GM21381 (cell line): ENCODE measurements around the gene RPLP2.

Experiments
- ATAC-seq: cut with Tn5 transposase; IDR thresholded peaks from one replicate; pipeline ENCODE4 v1.9.1; 2021; ENCODE audit warnings: mild to moderate bottlenecking, moderate library complexity; ENCODE audit not compliant: unreplicated experiment

The RPLP2 gene

GRCh38 chr11:802693-803466, 6.9 kb upstream of the RPLP2 start:
- ATAC-seq, result no peak

GRCh38 chr11:803467-803742, 6.4 kb upstream of the RPLP2 start:
- ATAC-seq, result no peak

GRCh38 chr11:803770-804598, 5.8 kb upstream of the RPLP2 start:
- no peak for ATAC-seq

DNA sequence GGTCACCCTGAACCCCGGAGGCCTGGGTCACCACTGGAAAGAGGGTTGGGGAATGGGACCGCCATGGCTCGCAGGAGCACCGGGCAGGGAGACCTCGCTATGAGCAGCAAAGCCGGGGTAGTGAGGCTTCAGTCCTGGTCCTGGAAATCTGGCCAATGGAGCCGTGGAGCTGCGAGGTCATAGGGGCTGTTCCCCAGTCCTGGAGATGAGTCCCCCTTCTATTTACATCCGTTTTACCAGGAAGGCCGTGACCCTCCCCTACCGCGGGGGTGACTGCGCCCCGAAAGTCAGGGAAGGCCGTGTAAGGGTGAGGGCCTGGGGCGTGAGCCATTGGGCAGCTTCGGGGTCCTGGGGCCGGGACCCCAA, 5.2 kb upstream of the RPLP2 start:
- ATAC-seq, result no peak

DNA sequence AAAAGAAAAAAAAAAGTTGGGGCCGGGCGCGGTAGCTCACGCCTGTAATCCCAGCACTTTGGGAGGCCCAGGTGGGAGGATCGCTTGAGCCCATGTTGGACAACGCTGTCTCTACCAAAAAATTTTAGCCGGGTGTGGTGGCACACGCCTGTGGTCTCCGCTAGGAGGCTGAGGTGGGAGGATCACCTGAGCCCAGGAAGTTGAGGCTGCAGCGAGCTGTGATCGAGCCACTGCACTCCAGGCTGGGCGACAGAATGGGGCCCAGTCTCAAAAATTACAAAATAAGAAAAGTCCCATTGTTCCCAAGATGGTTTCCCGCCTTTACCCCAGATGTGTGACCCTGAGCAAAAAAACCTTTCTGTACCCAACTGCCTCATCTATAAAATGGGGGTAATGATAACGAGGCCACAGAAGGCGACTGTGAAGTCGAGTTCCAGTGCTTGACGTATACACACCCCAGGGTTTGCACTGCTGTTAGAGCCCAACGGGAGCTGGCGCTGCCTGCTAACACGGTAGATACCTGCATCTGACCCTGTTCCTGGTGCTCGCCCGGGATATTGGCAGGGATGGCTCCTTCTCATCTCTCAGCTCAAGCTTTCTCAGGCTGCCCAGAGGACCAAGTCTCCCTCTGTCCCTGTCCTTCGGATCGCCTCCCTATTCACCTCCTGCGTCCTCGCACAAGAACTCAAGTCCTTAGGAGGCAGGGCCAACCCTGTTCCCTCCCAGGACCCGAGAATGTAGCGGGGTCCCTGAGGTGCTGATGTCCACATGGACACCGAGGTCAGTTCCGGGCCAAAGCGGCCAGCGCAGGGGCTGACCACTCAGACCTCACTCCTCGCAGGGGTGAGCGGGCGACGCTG, 1.1 kb upstream of the RPLP2 start:
- ATAC-seq, result no peak

- peak; percentile 12 for ATAC-seq
Observed at GRCh38 chr11:810040-810567, 337 bp downstream of the RPLP2 start.

- ATAC-seq, result no peak
Observed at GRCh38 chr11:811446-812245, 1.9 kb downstream of the RPLP2 start.

GRCh38 chr11:812390-812789, 2.6 kb downstream of the RPLP2 start:
- no peak for ATAC-seq

GRCh38 chr11:813072-813455, 3.3 kb downstream of the RPLP2 start:
- ATAC-seq, result no peak

DNA sequence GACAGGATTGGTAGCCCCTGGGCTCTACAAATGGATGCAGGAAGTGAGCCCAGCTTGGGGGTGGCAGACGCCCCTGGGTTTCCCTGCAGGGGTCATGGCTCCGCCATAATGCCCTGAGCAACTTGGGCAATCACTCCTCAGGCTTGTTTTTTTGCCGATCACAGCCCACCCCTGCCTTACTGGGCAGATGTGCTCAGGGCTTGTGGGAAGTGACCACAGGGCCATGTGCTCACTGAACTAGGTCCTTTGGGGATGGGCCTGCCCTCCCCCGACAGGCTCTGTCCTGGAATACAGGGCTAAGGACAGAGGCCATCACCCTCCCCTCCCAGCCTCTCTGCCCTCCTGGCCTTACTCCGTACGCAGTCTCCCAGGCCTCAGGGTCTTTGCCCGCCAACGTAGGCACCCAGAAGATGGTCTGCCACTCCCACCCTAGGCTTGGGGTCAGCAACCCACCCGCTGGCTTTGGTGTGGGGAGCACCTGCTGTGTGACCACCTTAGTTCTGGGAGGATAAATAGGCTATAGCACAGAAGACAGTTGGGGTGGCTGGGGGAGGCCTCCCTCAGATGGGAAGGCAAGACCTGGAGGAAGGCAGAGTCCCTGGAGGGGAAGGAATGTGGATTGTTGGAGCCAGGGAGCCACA, 3.8 kb downstream of the RPLP2 start:
- ATAC-seq, result no peak

GRCh38 chr11:815675-816432, 6.1 kb downstream of the RPLP2 start:
- ATAC-seq, result no peak

GRCh38 chr11:816433-816779, 6.6 kb downstream of the RPLP2 start:
- no peak for ATAC-seq

GRCh38 chr11:818396-819128, 8.8 kb downstream of the RPLP2 start, which contains the start of gene PNPLA2:
PNPLA2 (plus strand) TSS chr11:818914; CDS start chr11:819719, 805 bp downstream.
- no peak for ATAC-seq

DNA sequence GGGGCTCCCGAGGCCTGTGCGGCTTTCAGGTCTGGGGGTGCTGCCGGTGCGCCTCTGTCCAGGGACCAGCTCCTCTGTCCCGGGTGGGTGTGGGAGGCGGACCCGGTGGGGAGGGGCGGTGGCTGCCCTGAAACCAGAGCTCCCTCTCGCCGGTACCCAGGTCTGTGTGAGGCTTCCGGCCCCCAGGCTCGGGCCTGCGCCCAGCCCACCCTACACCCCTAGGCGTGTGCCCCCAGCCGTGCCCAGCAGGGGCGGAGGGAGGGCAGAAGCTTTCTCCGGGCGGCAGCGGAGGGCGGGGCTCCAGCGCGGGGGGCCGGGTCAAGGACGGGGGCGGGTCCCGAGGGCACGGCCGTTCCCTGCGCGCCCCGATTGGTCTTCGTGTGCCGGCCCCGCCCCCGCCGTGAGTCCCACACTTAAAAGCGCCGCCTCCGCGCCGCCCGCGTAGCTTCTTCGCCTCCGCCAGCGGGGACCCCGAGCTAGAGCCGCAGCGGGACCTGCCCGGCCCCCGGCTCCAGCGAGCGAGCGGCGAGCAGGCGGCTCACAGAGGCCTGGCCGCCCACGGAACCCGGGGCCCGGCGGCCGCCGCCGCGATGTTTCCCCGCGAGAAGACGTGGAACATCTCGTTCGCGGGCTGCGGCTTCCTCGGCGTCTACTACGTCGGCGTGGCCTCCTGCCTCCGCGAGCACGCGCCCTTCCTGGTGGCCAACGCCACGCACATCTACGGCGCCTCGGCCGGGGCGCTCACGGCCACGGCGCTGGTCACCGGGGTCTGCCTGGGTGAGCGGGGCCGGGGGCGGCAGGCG, 9.6 kb downstream of the RPLP2 start:
- peak; percentile 57 for ATAC-seq

DNA sequence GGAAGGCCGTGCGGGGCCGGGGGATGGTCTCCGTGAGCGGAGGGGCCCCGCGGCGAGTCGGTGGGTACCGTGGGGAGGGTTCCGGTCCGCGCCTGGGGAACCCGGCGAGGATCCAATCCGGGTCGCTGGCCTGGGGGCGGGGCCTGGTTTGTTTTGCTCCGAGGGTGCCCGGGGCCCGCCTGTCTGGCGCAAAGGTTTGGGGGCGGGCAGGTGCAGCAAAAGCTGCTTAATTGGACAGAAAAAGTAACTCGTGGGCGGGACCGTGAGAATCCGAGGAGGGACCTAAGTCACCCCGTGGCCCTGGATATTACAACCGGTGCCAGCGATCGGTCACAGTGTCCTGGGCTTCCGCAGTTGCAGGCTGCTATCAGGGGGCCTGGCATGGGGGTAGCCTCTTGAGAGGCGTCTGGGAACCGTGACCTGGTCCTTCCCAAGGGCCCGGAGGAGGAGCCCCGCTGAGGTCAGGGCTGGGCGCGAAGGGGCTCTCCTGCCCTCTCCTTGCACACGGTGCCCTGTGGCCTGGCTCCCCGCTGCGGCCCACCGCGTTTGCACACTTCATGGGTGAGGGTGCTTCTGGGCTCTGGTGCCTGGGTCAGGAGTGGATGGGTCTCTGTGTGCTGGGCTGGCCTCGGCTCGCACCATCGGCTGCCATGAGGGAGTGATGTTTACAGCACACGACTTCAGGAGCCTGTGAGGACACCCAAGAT, 10.3 kb downstream of the RPLP2 start:
- ATAC-seq, result peak; percentile 64

- no peak for ATAC-seq
Observed at GRCh38 chr11:820655-821511, 11.1 kb downstream of the RPLP2 start.
